Hindlimb muscle (tissue), 1 donor: ENCODE data around the gene ANKS6. TPM values are rescaled to one million over a fixed set of nuclear protein-coding genes. Genes with fewer than 3 reads are reported as not detected.

Experiments
- DNase-seq: peaks from one replicate; pipeline ENCODE4 v3.0.0-alpha.2; 2013
- polyA plus RNA-seq: library from polyadenylated mRNA; unstranded; fragments of 120-200 nt; gene quantifications from one replicate; pipeline ENCODE4 v1.2.1, GENCODE V29; 2013; ENCODE audit not compliant: insufficient read length

The ANKS6 gene
- polyA plus RNA-seq = 14.8 TPM

GRCh38 chr9:98796364-98797101 is at the start of gene ANKS6:
Gene ANKS6, minus strand, starts transcription at chr9:98796555. Its CDS starts 64 bp downstream, at chr9:98796491.
- DNase-seq = peak; percentile 91

- DNase-seq = no peak
These were observed 49.7 kb upstream of the ANKS6 start for GRCh38 chr9:98846081-98846480.

- no peak for DNase-seq
These were observed 46.2 kb upstream of the ANKS6 start for GRCh38 chr9:98842510-98842909.

GRCh38 chr9:98839724-98840123 is 43.4 kb upstream of the ANKS6 start:
- no peak for DNase-seq

GRCh38 chr9:98838868-98839565 is 42.7 kb upstream of the ANKS6 start:
- DNase-seq = no peak

- DNase-seq = no peak
These were observed 42.0 kb upstream of the ANKS6 start for GRCh38 chr9:98838155-98838867.

- no peak for DNase-seq
These were observed 41.2 kb upstream of the ANKS6 start for GRCh38 chr9:98837516-98837915.

- DNase-seq = no peak
These were observed 39.9 kb upstream of the ANKS6 start for GRCh38 chr9:98836206-98836605.

GRCh38 chr9:98834386-98834785 is 38.0 kb upstream of the ANKS6 start:
- no peak for DNase-seq

- no peak for DNase-seq
These were observed 37.0 kb upstream of the ANKS6 start for GRCh38 chr9:98833090-98833956.

GRCh38 chr9:98832768-98833089 is 36.4 kb upstream of the ANKS6 start:
- no peak for DNase-seq

- DNase-seq = no peak
These were observed 35.3 kb upstream of the ANKS6 start for GRCh38 chr9:98831696-98832095.

GRCh38 chr9:98830554-98830953 is 34.2 kb upstream of the ANKS6 start:
- no peak for DNase-seq

GRCh38 chr9:98829766-98830165 is 33.4 kb upstream of the ANKS6 start:
- DNase-seq = no peak

GRCh38 chr9:98826716-98827115 is 30.4 kb upstream of the ANKS6 start:
- DNase-seq = no peak

- no peak for DNase-seq
These were observed 29.1 kb upstream of the ANKS6 start for GRCh38 chr9:98825414-98825813.

- no peak for DNase-seq
These were observed 27.4 kb upstream of the ANKS6 start for GRCh38 chr9:98823666-98824334.

- DNase-seq = no peak
These were observed 26.3 kb upstream of the ANKS6 start for GRCh38 chr9:98822661-98823060.

GRCh38 chr9:98821831-98822230 is 25.5 kb upstream of the ANKS6 start:
- no peak for DNase-seq

GRCh38 chr9:98819231-98819630 is 22.9 kb upstream of the ANKS6 start:
- no peak for DNase-seq

- DNase-seq = no peak
These were observed 22.4 kb upstream of the ANKS6 start for GRCh38 chr9:98818764-98819163.

GRCh38 chr9:98815391-98815951 is 19.1 kb upstream of the ANKS6 start:
- DNase-seq = no peak
